Neuron (in vitro differentiated cells): ENCODE measurements around the gene CDYL2.
A peak's percentile ranks its signal among the peaks of the same experiment; 100 is the strongest.

Experiments
- H2AFZ ChIP-seq: one replicate; pipeline ENCODE4 v1.6.1; 2013; ENCODE audit warnings: low read depth, mild to moderate bottlenecking, inconsistent platforms, low read length, moderate library complexity
- H3K27me3 ChIP-seq: one replicate; pipeline ENCODE4 v1.6.1; 2013; ENCODE audit warnings: low read length; ENCODE audit not compliant: insufficient read depth
- H3K36me3 ChIP-seq: one replicate; pipeline ENCODE4 v1.6.1; 2013; ENCODE audit warnings: low read length; ENCODE audit not compliant: insufficient read depth
- H3K4me1 ChIP-seq: one replicate; pipeline ENCODE4 v1.6.1; 2013; ENCODE audit warnings: low read length; ENCODE audit not compliant: insufficient read depth
- H3K4me3 ChIP-seq: 2 replicates; pipeline ENCODE4 v1.5.1; 2013; ENCODE audit warnings: mild to moderate bottlenecking, low read length, moderate library complexity
- H3K9me3 ChIP-seq: one replicate; pipeline ENCODE4 v1.6.1; 2013; ENCODE audit warnings: low read length

CDYL2 gene

DNA sequence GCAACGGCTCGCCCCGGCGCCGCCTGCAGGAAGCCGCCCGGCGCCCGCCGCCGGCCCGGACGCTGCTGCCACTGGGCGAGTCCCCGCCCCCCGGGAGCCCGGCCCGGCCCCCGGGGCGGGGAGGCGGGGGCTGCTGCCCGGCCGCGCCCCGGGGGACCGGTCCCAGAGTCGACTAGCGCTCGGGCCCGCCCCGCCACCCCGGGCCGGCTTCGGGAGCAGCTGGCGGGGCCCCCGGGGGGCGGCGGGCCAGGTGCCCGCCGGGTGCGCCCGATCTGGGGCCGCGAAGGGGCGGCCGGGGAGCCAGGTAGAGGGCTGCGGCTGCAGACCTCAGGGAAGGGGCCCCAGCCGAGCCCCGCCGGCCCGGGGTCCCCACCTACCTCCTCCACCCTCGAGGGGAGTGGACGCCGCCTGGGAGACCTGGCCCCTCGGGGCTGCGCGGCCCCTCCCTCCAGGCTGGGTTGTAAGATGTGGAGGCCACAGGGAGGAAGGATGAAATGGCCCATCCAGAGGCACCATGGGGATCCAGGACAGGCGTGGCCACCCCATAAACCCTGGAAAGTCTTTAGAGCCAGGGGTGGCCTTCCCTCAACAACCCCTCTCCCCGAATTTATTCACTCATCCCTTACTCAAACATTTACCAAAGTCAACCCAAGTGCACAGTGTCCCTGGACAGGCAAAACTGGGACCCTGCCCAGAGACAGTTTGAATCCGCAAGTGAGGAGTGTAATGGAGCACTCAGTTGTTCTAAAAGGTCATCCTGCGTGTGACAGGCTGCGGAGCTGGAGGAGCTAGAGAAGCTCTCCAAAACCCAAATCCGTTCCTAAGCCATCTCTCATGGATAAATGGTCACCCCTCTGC lies at the start of gene CDYL2:
Gene CDYL2, minus strand, starts transcription at position 73 of the 858 bp plus-strand sequence. CDS start 425 bp downstream, outside the sequence.
- peak within 1 kb of the TSS; percentile 50 for H3K4me3 ChIP-seq
- no peaks in the 10 kb centered on the region for H3K9me3 ChIP-seq
- no peaks in the 10 kb centered on the region for H3K4me1 ChIP-seq
- H2AFZ ChIP-seq: no peak within 1 kb of the TSS
- H3K27me3 ChIP-seq: peaks cover 32% of the 10 kb centered on the region
- H3K36me3 ChIP-seq: no peaks in the 10 kb centered on the region

- no peaks in the 10 kb centered on the region for H3K4me1 ChIP-seq
- H2AFZ ChIP-seq: no peak overlapping the region
- H3K36me3 ChIP-seq: no peaks in the 10 kb centered on the region
- H3K4me3 ChIP-seq: no peak overlapping the region
- no peaks in the 10 kb centered on the region for H3K27me3 ChIP-seq
- no peaks in the 10 kb centered on the region for H3K9me3 ChIP-seq
These were observed 48.0 kb upstream of the CDYL2 start for GRCh38 chr16:80852261-80852872.

- Histone ChIP-seq H2AFZ (no peak overlapping the region), H3K4me1 (no peaks in the 10 kb centered on the region), H3K27me3 (no peaks in the 10 kb centered on the region), H3K4me3 (no peak overlapping the region), H3K9me3 (no peaks in the 10 kb centered on the region), H3K36me3 (no peaks in the 10 kb centered on the region)
These were observed 47.4 kb upstream of the CDYL2 start for GRCh38 chr16:80851831-80852230.

GRCh38 chr16:80850757-80851156 lies 46.4 kb upstream of the CDYL2 start:
- no peak overlapping the region for H3K4me3 ChIP-seq
- no peaks in the 10 kb centered on the region for H3K27me3 ChIP-seq
- no peak overlapping the region for H2AFZ ChIP-seq
- H3K9me3 ChIP-seq: no peaks in the 10 kb centered on the region
- no peaks in the 10 kb centered on the region for H3K36me3 ChIP-seq
- no peaks in the 10 kb centered on the region for H3K4me1 ChIP-seq

- Histone ChIP-seq H3K4me1 (no peaks in the 10 kb centered on the region), H3K27me3 (no peaks in the 10 kb centered on the region), H2AFZ (no peak overlapping the region), H3K36me3 (no peaks in the 10 kb centered on the region), H3K4me3 (no peak overlapping the region), H3K9me3 (no peaks in the 10 kb centered on the region)
These were observed 44.5 kb upstream of the CDYL2 start for GRCh38 chr16:80848862-80849261.

- Histone ChIP-seq H3K36me3 (no peaks in the 10 kb centered on the region), H3K4me3 (no peak overlapping the region), H3K27me3 (no peaks in the 10 kb centered on the region), H3K9me3 (no peaks in the 10 kb centered on the region), H2AFZ (no peak overlapping the region), H3K4me1 (no peaks in the 10 kb centered on the region)
These were observed 42.3 kb upstream of the CDYL2 start for GRCh38 chr16:80846680-80847079.

GRCh38 chr16:80846275-80846674 lies 41.9 kb upstream of the CDYL2 start:
- Histone ChIP-seq H3K4me3 (no peak overlapping the region), H3K9me3 (no peaks in the 10 kb centered on the region), H3K4me1 (no peaks in the 10 kb centered on the region), H3K36me3 (no peaks in the 10 kb centered on the region), H2AFZ (no peak overlapping the region), H3K27me3 (no peaks in the 10 kb centered on the region)

DNA sequence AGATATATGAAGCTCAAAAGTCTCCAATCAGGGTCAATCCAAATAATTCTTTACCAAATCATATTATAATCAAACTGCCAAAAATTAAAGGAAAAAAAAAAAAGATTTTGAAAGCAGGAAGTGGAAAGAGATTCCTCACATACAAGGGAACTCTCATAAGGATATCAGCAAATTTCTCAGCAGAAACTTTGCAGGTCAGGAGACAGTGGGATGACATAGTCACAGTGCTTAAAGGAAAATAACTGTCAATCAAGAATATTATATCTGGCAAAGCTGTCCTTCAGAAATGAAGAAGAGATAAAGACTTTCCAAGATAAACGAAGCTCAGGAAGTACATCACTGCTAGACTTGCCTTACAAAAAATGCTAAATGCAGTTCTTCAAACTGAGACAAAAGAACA lies 40.0 kb upstream of the CDYL2 start:
- H3K27me3 ChIP-seq: no peaks in the 10 kb centered on the region
- H3K36me3 ChIP-seq: no peaks in the 10 kb centered on the region
- no peaks in the 10 kb centered on the region for H3K9me3 ChIP-seq
- H3K4me3 ChIP-seq: no peak overlapping the region
- H3K4me1 ChIP-seq: no peaks in the 10 kb centered on the region
- no peak overlapping the region for H2AFZ ChIP-seq

DNA sequence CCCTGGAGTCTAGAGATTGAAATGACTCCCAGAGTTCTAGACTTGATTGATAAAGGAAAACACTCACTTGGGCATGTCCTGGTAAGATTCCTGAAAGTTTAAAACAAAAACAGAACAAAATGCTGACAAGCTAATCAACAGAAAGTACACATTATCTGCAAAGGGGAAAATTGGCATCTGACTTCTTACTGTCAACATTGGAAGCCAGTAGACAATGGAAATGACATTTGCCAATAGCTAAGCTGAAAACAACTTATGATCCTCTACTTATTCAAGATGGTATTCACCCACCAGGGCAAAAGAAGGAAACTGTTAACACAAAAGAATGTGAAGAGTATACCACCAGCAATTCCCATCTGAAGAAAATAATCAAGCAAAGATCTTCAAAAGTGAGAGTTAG lies 36.8 kb upstream of the CDYL2 start:
- Histone ChIP-seq H3K9me3 (no peaks in the 10 kb centered on the region), H3K4me3 (no peak overlapping the region), H3K36me3 (no peaks in the 10 kb centered on the region), H2AFZ (no peak overlapping the region), H3K27me3 (no peaks in the 10 kb centered on the region), H3K4me1 (no peaks in the 10 kb centered on the region)

GRCh38 chr16:80837533-80838147 lies 33.2 kb upstream of the CDYL2 start:
- no peaks in the 10 kb centered on the region for H3K9me3 ChIP-seq
- no peak overlapping the region for H2AFZ ChIP-seq
- no peaks in the 10 kb centered on the region for H3K4me1 ChIP-seq
- no peaks in the 10 kb centered on the region for H3K27me3 ChIP-seq
- H3K36me3 ChIP-seq: no peaks in the 10 kb centered on the region
- no peak overlapping the region for H3K4me3 ChIP-seq

DNA sequence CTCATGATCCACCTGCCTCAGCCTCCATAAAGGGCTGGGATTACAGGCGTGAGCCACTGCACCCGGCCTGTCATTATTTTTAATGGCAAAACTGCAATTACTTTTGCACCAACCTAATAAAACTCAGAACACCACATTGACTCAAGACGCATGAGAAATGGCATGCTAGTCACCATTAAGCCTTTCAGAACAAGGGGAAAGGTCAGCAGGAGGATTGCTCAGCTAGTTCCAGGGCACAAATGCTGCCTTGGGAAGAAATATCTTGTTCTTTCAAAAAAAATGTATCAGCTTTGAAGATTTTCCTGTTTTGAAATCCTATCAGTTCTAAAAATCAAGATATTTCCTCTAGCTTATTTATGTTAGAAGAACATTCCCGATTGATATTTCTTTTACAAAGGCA lies 32.4 kb upstream of the CDYL2 start:
- Histone ChIP-seq H3K36me3 (no peaks in the 10 kb centered on the region), H2AFZ (no peak overlapping the region), H3K27me3 (no peaks in the 10 kb centered on the region), H3K4me3 (no peak overlapping the region), H3K9me3 (no peaks in the 10 kb centered on the region), H3K4me1 (no peaks in the 10 kb centered on the region)

GRCh38 chr16:80836202-80836601 lies 31.8 kb upstream of the CDYL2 start:
- no peaks in the 10 kb centered on the region for H3K27me3 ChIP-seq
- no peak overlapping the region for H2AFZ ChIP-seq
- no peaks in the 10 kb centered on the region for H3K4me1 ChIP-seq
- H3K9me3 ChIP-seq: no peaks in the 10 kb centered on the region
- H3K36me3 ChIP-seq: no peaks in the 10 kb centered on the region
- H3K4me3 ChIP-seq: no peak overlapping the region

- no peaks in the 10 kb centered on the region for H3K36me3 ChIP-seq
- H3K27me3 ChIP-seq: peaks cover 4% of the 10 kb centered on the region
- no peaks in the 10 kb centered on the region for H3K4me1 ChIP-seq
- H2AFZ ChIP-seq: no peak overlapping the region
- H3K4me3 ChIP-seq: no peak overlapping the region
- H3K9me3 ChIP-seq: no peaks in the 10 kb centered on the region
These were observed 26.6 kb upstream of the CDYL2 start for GRCh38 chr16:80831039-80831438.
